Bronchial epithelial cell (primary cell): Measurements from ENCODE around the gene CFAP45. TPM values are rescaled to one million over a fixed set of nuclear protein-coding genes. Genes with fewer than 3 reads are reported as not detected.
"Not testable (repeated sequence)": the region's sequence is repeated elsewhere in the genome, so short reads cannot be mapped to it uniquely, and the experiment has no call there.

Experiments
- DNase-seq: peaks from one replicate; pipeline ENCODE4 v3.0.0-alpha.2; 2010; ENCODE audit warnings: low read depth
- FAIRE-seq: peaks from 2 replicates; lab custom pipeline; 2011; peaks lifted over from hg19 to GRCh38; lab: Jason Lieb, UNC
- H3K27me3 ChIP-seq: 2 replicates; pipeline ENCODE4 v1.5.1; 2011; ENCODE audit warnings: low read length; ENCODE audit not compliant: control insufficient read depth, insufficient read depth
- H3K36me3 ChIP-seq: 2 replicates; pipeline ENCODE4 v1.5.1; 2011; ENCODE audit warnings: low read length; ENCODE audit not compliant: control insufficient read depth, insufficient read depth
- H3K4me3 ChIP-seq: 2 replicates; pipeline ENCODE4 v1.5.1; 2011; ENCODE audit warnings: mild to moderate bottlenecking, low read depth, low read length, control low read depth
- total RNA-seq: library from RNA; depleted of rRNA; stranded (reverse); fragments of >200 nt; gene quantifications from 2 replicates; pipeline ENCODE4 v1.2.1, GENCODE V29; 2014
- TF ChIP-seq, protein P1 (sequence below): IDR thresholded peaks from 2 replicates; pipeline ENCODE4 v1.5.1; 2011; ENCODE audit warnings: mild to moderate bottlenecking, moderate library complexity, low read length, control low read depth, inconsistent platforms; ENCODE audit not compliant: insufficient read depth, severe bottlenecking

CFAP45 gene
- total RNA-seq, 1 donor from 2014 or later, result 0.53 TPM

DNA sequence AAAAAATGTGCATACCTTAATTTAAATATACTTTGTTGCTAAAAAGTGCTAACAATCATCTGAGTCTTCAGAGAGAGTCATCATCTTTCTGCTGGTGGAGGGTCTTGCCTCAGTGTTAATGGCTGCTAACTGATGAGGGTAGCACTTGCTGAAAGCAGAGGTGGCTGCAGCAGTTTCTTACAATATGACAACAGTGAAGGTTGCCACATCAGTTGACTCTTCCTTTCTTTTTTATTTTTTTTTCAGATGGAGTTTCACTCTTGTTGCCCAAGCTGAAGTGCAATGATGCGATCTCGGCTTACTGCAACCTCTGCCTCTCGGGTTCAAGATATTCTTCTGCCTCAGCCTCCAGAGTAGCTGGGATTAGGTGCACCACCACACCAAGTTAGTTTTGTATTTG, 2.6 kb upstream of the CFAP45 start:
- no peak for FAIRE-seq
- TF ChIP-seq, protein P1, sequence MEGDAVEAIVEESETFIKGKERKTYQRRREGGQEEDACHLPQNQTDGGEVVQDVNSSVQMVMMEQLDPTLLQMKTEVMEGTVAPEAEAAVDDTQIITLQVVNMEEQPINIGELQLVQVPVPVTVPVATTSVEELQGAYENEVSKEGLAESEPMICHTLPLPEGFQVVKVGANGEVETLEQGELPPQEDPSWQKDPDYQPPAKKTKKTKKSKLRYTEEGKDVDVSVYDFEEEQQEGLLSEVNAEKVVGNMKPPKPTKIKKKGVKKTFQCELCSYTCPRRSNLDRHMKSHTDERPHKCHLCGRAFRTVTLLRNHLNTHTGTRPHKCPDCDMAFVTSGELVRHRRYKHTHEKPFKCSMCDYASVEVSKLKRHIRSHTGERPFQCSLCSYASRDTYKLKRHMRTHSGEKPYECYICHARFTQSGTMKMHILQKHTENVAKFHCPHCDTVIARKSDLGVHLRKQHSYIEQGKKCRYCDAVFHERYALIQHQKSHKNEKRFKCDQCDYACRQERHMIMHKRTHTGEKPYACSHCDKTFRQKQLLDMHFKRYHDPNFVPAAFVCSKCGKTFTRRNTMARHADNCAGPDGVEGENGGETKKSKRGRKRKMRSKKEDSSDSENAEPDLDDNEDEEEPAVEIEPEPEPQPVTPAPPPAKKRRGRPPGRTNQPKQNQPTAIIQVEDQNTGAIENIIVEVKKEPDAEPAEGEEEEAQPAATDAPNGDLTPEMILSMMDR, result no peak
- Histone ChIP-seq H3K27me3 (no peaks in the 10 kb centered on the region), H3K4me3 (no peak overlapping the region), H3K36me3 (no peaks in the 10 kb centered on the region)
- no peak for DNase-seq

DNA sequence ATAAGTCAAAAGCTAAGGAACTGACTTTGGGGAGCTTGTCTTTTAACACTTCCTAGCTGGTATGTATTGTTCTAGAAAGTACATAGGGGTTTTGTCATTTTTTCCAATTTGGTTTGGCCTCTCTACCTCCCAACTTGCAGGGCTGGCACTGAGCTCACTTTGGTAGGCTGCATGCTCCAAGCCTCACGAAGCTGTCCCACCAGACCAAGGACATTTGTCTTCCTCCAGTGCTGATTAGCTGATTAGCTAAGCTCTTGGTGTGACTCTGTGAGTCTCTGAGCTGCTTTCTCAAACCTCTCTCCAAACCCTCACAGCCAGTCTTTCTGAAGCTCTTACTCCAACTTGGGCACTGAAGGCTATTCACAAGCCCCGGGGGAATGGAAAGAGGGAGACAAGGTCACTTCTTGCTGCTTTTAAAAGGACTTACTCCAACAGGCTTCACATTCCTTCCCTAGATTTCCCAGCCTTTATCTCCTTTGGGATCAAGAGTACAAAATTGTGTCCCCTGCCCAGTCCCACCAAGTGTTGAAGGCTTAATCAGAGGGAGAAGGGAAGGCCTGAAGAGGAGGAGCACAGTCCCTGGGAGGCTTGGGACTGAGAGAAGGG, 893 bp upstream of the CFAP45 start:
- no peak overlapping the region for H3K4me3 ChIP-seq
- no peak for DNase-seq
- FAIRE-seq, result no peak
- TF ChIP-seq, protein P1, result no peak
- no peaks in the 10 kb centered on the region for H3K27me3 ChIP-seq
- no peaks in the 10 kb centered on the region for H3K36me3 ChIP-seq

DNA sequence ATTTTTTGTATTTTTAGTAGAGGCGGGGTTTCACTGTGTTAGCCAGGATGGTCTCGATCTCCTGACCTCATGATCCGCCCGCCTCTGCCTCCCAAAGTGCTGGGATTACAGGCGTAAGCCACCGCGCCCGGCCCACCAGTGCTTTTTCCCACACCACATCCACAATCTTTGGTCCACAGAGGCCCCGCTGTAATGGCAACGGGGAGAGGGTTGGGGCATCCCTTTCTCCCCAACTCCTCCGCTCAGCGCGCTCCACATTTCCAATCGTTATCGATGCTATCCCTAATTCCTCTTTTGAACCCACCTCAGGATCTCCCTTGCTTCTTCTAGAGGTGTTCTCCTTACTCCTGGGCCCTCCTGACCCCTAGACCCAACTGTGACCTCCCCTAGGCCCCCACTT, 331 bp downstream of the CFAP45 start:
- H3K36me3 ChIP-seq, H3K27me3 ChIP-seq, H3K4me3 ChIP-seq, DNase-seq, FAIRE-seq: not testable (repeated sequence)

DNA sequence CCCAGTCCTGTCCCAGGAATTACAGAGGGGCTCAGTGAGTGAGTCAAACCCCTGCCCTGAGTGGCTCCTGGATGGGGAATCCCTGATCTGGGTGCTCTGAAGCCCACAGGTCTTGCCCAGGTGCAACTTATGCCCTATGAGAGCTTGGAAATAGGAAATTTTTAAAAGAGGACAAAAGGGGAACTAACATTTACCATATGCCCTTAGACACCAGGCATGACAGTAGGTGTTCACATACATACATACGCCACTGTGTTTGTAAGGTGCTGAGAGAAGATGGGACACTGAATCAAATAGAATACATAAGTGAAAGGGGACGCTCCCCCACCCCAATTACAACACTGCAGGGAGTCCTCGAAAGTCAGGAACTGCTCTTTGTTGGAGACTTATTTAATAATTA, 1.4 kb downstream of the CFAP45 start:
- H3K36me3 ChIP-seq, result no peaks in the 10 kb centered on the region
- TF ChIP-seq, protein P1, result no peak
- H3K27me3 ChIP-seq, result no peaks in the 10 kb centered on the region
- H3K4me3 ChIP-seq, result no peak overlapping the region
- FAIRE-seq (no peak), DNase-seq (no peak)

DNA sequence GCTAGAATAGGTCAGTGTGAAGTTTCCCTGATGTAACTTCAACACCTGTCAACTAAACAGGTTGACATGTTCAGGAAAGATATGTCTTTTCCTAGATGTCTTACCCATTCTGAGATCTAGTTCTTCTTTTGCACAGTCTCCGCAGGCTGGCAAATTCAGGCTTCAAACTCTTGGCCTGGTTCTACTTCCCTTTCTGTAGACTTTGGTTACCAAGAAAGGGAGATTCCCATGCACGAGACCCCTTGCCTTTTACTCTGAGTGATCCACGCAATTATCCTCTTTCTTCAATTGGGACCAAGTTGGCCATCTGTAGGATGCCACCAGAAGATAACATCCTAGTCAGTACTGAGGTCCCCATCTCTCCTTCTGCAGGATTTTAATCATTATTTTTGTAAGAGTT, 2.0 kb downstream of the CFAP45 start:
- TF ChIP-seq, protein P1, result no peak
- H3K36me3 ChIP-seq, result no peaks in the 10 kb centered on the region
- DNase-seq (no peak), FAIRE-seq (no peak)
- H3K27me3 ChIP-seq, result no peaks in the 10 kb centered on the region
- H3K4me3 ChIP-seq, result no peak overlapping the region

DNA sequence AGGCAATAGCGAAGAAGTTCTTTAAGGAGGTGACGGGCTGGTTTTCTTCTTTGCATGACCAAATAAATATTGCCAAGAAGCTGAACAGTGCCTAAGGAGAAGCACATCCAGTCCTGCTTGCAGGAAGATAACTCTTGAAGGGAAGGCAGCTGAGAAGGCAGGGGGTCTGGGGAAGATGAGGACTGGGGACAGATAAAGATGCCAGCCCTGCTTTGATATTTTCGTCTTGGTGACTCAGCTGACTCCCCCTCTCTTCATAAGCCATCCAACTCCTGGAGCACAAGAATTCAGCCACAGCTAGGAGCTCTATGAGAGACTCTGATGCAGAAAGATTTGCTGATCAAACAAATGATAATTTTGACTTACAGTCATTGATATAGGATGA, 3.4 kb downstream of the CFAP45 start:
- no peak for FAIRE-seq
- TF ChIP-seq, protein P1, result no peak
- no peaks in the 10 kb centered on the region for H3K36me3 ChIP-seq
- H3K27me3 ChIP-seq, result no peaks in the 10 kb centered on the region
- no peak overlapping the region for H3K4me3 ChIP-seq
- DNase-seq, result no peak
